GM21367 (cell line): ENCODE results near the gene SERAC1.
"Not testable (repeated sequence)": the region's sequence is repeated elsewhere in the genome, so short reads cannot be mapped to it uniquely, and the experiment has no call there.

ENCODE experiments used
- ATAC-seq: cut with Tn5 transposase; IDR thresholded peaks from one replicate; pipeline ENCODE4 v1.9.1; 2021; ENCODE audit not compliant: unreplicated experiment

The SERAC1 gene

GRCh38 chr6:158175111-158175510, 7.0 kb upstream of the SERAC1 start:
- no peak for ATAC-seq

GRCh38 chr6:158174514-158174913, 6.5 kb upstream of the SERAC1 start:
- no peak for ATAC-seq

DNA sequence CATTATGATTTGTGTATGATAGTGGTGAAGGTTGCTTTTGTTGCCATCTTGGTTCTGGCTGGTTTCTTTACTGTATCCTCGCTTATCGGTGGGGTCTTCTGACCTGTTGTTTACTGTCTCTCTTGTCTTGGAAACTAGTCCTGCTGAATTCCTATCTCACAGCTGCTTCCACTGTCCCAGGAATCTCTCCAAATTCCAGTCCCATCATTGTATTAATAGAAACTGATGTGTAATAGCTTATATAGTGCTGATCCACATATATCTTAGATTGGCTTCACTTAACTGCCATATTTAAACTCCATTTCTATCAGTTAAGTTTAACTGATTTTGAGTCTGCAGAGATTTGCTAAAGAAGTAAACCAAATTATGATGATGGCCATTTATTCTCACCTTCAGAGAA, 6.0 kb upstream of the SERAC1 start:
- ATAC-seq = no peak

GRCh38 chr6:158172001-158172400, 3.9 kb upstream of the SERAC1 start:
- ATAC-seq = no peak

- no peak for ATAC-seq
Observed at GRCh38 chr6:158170656-158171081, 2.6 kb upstream of the SERAC1 start.

DNA sequence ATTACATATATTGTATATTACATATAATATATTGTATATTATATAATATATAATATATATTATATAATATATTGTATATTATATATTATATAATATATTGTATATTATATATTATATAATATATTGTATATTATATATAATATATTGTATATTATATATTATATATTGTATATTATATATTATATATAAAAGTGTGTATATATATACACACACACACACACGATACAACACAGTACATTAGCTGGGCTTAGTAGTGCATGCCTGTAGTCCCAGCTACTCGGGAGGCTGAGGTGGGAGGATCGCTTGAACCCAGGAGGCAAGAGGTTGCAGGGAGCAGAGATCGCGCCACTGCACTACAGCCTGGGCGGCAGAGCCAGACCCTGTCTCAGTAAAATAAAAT, 1.6 kb upstream of the SERAC1 start:
- ATAC-seq = not testable (repeated sequence)

GRCh38 chr6:158165919-158166416, 2.1 kb downstream of the SERAC1 start:
- ATAC-seq = no peak

DNA sequence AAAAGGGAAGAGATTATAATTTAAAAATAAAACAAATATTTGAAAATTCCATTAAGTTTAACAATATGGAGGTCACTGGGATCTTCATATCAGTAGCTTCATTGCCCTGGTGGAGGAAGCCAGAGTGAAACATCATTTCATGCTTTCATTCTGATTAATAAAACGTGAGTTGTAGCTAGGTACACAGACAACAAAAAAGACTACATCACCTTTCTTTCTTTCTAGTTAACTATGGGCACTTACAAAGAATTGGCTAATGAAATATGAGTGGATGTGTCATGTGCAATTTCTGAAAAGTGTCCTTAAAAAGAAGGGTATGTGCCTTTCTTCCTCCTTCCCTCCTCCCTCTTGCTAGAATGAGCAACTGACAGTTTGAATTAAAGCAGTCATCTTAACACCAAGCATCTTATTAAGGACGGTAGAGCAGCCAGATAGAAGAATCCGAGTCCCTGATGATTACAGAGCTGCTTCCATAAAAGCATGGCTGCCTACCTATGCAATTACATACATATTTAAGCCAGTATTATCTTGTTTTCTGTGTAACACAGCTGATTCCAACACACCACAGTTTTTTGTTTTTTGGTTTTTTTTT, 3.4 kb downstream of the SERAC1 start:
- ATAC-seq = no peak

DNA sequence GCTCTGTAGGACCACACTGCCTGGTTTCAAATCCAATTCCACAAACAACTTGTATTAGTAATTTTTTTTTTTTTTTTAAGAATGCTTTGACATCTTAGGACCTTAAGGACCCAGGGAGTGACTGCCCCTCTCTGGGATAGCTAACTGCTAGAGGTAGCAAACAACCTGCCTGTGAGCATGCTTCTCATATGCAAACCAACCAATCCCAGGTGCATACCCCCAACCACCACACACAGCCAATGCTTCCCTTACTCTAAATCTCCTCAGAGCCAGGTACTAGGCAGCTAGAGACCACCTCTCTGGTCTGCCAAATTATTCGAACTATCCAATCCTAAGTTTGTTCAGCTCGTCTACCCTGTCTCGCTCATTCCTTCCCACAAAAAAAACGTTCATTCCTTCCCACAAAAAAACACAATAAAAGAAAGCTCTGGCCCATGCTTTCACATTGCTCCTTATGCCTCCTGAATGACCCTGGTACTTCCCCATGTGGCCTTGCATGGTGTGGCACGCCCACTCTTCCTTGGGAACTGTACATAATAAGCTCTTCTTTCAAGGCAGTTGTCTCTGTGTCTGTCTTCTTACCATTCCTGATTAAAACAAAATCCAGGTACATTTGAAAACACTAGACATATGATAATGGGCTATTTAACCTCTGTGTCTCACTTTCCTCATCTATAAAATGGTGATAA, 6.4 kb downstream of the SERAC1 start:
- ATAC-seq = no peak

DNA sequence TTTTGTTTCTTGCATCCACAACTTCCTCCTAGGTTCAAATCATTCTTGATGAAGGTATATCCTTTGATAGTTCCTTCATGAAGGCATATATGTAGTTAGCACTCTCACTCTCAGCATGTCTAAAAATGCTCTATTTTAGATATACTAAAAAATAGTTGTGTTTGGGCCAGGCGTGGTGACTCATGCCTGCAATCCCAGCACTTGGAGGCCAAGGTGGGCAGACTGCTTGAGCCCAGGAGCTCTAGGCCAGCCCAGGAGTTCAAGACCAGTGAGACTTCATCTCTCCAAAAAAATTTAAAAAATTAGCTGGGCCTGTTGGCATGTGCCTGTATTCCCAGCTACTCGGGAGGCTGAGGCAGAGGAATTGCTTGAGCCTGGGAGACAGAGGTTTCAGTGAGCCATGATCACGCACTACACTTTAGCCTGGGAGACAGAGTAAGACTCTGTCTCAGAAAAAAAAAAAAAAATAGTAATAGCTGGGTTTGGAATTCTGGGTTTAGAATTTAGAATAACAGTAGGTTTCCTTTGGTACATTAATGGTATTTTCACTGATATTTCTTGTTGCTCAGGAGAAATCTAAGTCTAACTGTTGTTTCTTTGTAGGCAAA, 7.0 kb downstream of the SERAC1 start:
- ATAC-seq = no peak

- no peak for ATAC-seq
Observed at GRCh38 chr6:158158748-158159147, 9.3 kb downstream of the SERAC1 start.

GRCh38 chr6:158158123-158158522, 9.9 kb downstream of the SERAC1 start:
- ATAC-seq = no peak

DNA sequence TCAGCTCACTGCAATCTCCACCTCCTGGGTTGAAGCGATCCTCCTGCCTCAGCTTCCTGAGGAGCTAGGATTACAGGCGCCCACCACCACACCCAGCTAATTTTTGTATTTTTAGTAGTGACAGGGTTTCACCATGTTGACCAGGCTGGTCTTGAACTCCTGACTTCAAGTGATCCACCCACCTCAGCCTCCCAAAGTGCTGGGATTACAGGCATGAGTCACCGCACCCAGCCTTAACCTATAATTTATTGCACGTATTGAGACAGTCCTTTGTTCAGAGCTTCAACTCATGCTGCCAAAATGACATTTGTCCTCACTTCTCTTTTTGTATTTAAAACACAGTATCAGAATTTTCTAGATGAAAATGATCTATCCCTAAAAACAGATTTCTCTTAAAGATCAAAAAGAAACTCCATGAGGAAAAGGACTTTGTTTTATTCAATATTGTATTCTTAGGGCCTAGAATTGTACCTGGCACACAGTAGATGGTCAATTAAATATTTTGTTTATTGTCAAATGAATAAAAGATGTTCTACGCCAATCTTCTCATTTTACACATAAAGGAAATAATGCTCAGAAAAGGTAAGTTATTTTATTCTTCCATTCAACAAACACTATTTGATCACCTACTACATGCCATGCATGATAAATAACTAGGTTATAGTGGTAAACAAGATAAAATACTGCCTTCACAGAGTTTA, 10.8 kb downstream of the SERAC1 start:
- ATAC-seq = no peak

DNA sequence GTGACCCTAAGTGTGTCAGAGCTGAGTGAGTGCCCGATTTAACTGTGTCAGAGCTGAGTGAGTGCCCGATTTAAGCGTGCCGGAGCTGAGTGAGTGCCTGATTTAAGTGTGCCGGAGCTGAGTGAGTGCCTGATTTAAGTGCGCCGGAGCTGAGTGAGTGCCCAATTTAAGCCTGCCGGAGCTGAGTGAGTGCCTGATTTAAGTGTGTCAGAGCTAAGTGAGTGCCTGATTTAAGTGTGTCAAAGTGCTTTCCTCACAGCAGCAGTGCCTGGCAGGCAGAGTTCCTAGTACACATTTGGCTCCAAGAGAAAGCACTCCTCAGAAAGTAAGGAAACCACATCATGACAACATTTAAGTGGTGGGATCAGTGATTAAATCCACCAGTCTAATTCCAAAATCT, 13.2 kb downstream of the SERAC1 start:
- ATAC-seq = no peak

GRCh38 chr6:158153576-158153975, 14.5 kb downstream of the SERAC1 start:
- no peak for ATAC-seq

- ATAC-seq = no peak
Observed at GRCh38 chr6:158152659-158153058, 15.4 kb downstream of the SERAC1 start.

DNA sequence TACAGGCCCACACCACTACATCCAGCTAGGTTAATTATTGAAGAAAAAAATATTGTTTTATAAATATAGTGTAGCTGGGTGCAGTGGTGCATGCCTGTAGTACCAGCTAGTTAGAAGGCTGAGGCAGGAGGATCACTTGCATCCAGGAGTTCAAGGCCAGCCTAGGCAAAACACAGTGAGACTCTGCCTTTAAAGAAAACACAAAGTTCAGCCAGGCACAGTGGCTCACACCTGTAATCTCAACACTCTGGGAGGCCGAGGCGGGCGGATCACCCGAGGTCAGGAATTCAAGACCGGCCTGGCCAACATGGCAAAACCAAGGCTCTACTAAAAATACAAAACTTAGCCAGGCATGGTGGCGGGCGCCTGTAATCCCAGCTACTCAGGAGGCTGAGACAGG, 16.0 kb downstream of the SERAC1 start:
- not testable (repeated sequence) for ATAC-seq

GRCh38 chr6:158150701-158151100, 17.4 kb downstream of the SERAC1 start:
- ATAC-seq = no peak

GRCh38 chr6:158149641-158150040, 18.4 kb downstream of the SERAC1 start:
- ATAC-seq = no peak

GRCh38 chr6:158143700-158144099, 24.4 kb downstream of the SERAC1 start:
- no peak for ATAC-seq

DNA sequence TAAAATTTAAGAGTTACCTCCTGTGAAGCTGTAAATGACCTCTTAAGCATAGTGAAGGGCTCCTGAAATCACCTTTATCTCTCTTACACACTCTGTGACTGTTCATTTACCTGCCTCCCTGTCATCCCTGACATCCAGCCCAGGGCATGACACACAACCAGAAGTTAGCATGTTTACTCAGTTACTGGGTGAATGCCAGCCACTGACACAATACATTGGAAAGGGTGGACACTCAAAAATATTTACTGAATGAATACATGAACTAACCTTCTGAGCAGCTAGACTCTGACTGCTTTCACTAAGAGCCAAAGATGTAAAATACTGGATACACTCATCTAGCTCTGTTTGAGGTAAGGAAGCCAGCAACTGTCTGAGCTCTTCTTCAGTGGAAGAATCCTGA, 25.3 kb downstream of the SERAC1 start:
- no peak for ATAC-seq

GRCh38 chr6:158131926-158132325, 36.1 kb downstream of the SERAC1 start:
- no peak for ATAC-seq
